ENCODE measurements around the gene RSAD2. TPM values are rescaled to one million over a fixed set of nuclear protein-coding genes. Genes with fewer than 3 reads are reported as not detected.

The RSAD2 gene
- total RNA-seq, 1 donor: 6.8 TPM

Other genes starting within 250 kb of the RSAD2 start
- 12.8 TPM for gene CMPK2, start 11.9 kb upstream of the RSAD2 start, total RNA-seq
- 22.8 TPM for gene RNF144A, start 39.6 kb downstream of the RSAD2 start, total RNA-seq